ENCODE data around the gene WNT7B. TPM values are rescaled to one million over a fixed set of nuclear protein-coding genes. Genes with fewer than 3 reads are reported as not detected.

WNT7B gene
- polyA plus RNA-seq, 1 of the 3 experiments (the other 2 are of a cell fraction): 0.13 TPM

DNA sequence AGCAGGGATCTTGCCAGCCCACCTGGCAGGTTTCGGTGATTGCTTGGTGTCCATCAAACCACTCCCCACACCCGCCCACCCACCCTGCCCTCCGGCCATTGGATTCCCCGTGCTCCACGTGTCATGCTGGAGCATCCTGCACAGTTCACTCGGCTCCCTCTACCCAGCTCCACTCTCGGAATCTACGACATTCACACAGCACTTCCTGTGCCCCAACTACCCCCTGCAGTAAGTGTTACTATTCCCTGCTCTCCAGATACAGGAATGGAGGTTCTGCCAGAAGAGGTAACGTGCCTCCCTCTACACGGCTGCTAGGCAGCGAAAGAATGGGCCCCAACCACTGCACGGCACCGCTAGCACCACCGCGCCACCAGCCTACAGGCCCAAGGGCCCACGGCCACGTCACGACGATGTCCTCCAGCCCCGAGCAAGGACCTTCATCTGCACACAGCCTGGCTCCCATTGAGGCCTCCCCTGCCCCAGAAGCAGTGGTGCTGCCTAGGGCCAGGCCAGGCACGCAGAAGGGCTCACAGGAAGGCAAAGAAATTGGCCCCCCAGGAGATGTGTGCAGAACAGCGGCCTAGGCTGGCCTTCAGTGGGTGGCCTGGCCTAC lies 27.6 kb downstream of the WNT7B start:
- Histone ChIP-seq H3K4me2 (no peak overlapping the region), H3K4me1 (ENCODE audit: control insufficient read depth in 1 of 2, insufficient read depth in 2 of 2, low read depth in 1 of 2, low read length in 1 of 2) (no peaks in the 10 kb centered on the region), H3K9me2 (no peaks in the 10 kb centered on the region), H3K27ac (ENCODE audit: low read depth in 2 of 2, low read length in 1 of 2) (no peak overlapping the region), H3K27me3 (ENCODE audit: insufficient read depth) (peaks cover 8% of the 10 kb centered on the region; the same call in 1 of the 2 replicates), H3K79me2 (ENCODE audit: insufficient read depth) (no peaks in the 10 kb centered on the region), H3F3A (replicated peaks; ENCODE audit: insufficient read depth) (no peaks in the 10 kb centered on the region), H3K4me3 (ENCODE audit: low read depth in 2 of 2, low read length in 1 of 2) (no peak overlapping the region), H3K9me3 (no peaks in the 10 kb centered on the region), H2AFZ (ENCODE audit: low read depth) (no peak overlapping the region), H3K36me3 (replicated peaks in 1 of 2; ENCODE audit: control insufficient read depth in 1 of 2, insufficient read depth in 2 of 2, low read length in 1 of 2) (no peaks in the 10 kb centered on the region), H3K9ac (no peak overlapping the region), H4K20me1 (ENCODE audit: insufficient read depth) (no peaks in the 10 kb centered on the region)
- ChIA-PET CTCF (interaction anchor here (1.9 kb wide), 1 partner anchor 45 kb away, joined by 5 read pairs; no protein-coding TSS in a partner anchor), POLR2A (interaction anchor here (0.6 kb wide), 1 partner anchor 10 kb away, joined by 3 read pairs; no protein-coding TSS in a partner anchor)
- WGBS (ENCODE audit: low lambda C conversion rate): 88% methylated on average over 18 of the region's 22 CpGs
- no peak for DNase-seq
- TF ChIP-seq RXRA (IDR thresholded peaks at IDR 0.05; ENCODE audit: borderline replicate concordance, low read depth): no peak
- TF ChIP-seq, protein P1, sequence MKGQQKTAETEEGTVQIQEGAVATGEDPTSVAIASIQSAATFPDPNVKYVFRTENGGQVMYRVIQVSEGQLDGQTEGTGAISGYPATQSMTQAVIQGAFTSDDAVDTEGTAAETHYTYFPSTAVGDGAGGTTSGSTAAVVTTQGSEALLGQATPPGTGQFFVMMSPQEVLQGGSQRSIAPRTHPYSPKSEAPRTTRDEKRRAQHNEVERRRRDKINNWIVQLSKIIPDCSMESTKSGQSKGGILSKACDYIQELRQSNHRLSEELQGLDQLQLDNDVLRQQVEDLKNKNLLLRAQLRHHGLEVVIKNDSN (IDR thresholded peaks at IDR 0.05; ENCODE audit: borderline replicate concordance, low read depth): no peak
- TF ChIP-seq, protein P2, sequence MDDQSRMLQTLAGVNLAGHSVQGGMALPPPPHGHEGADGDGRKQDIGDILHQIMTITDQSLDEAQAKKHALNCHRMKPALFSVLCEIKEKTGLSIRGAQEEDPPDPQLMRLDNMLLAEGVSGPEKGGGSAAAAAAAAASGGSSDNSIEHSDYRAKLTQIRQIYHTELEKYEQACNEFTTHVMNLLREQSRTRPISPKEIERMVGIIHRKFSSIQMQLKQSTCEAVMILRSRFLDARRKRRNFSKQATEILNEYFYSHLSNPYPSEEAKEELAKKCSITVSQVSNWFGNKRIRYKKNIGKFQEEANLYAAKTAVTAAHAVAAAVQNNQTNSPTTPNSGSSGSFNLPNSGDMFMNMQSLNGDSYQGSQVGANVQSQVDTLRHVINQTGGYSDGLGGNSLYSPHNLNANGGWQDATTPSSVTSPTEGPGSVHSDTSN (IDR thresholded peaks at IDR 0.05): no peak
- no peak for TF ChIP-seq MEF2A (IDR thresholded peaks at IDR 0.05; ENCODE audit: borderline replicate concordance, low read depth)
- no peak for TF ChIP-seq SMC3 (IDR thresholded peaks at IDR 0.05; ENCODE audit: low read depth, low read length)
- TF ChIP-seq JUND (IDR thresholded peaks at IDR 0.05): no peak
- TF ChIP-seq GATA2 (CRISPR knock-in tag; IDR thresholded peaks at IDR 0.05): no peak
- no peak for TF ChIP-seq RCOR1 (IDR thresholded peaks at IDR 0.05; ENCODE audit: low read length)
- TF ChIP-seq NFIC (IDR thresholded peaks at IDR 0.05; ENCODE audit: borderline replicate concordance): no peak
- no peak for TF ChIP-seq YY1 (IDR thresholded peaks at IDR 0.05; ENCODE audit: low read depth)
- no peak for TF ChIP-seq CHD2 (IDR thresholded peaks at IDR 0.05; ENCODE audit: low read length, partially characterized antibody)
- TF ChIP-seq TCF12 (IDR thresholded peaks at IDR 0.05): no peak
- TF ChIP-seq TAF1 (IDR thresholded peaks at IDR 0.05; ENCODE audit: borderline replicate concordance, low read depth, low read length): no peak
- no peak for TF ChIP-seq POLR2AphosphoS5 (IDR thresholded peaks at IDR 0.05; ENCODE audit: low read depth, low read length)

DNA sequence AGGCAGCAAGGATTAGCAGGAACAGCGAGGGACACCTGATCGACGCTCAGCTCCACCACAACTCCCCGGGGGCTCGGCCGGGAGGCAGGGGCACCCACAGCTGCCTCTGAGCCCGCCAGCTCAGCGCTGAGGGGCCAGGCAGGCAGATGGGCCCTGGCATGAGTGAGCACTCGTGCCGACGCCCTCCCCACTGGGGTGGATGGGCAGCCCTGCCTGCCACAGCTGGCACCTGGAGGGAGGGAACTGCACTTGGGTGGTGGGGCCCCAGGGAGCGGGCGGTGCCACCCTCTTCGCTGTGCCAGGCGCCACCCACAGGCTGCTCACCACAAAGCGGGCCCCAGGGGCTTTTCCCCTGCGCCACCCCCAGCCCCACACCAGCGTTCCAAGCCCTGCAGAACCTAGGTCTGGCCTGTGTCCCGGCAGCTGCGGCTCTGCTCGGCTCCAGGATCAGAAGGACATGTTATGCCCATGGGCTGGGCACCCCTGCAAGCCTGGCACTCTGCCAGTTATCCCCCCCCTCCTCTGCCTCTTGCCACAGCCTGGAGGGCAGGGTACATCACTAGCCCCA lies 28.8 kb downstream of the WNT7B start:
- Histone ChIP-seq H3K9ac (no peak overlapping the region), H3K4me2 (no peak overlapping the region), H3K9me2 (no peaks in the 10 kb centered on the region), H4K20me1 (ENCODE audit: insufficient read depth) (no peaks in the 10 kb centered on the region), H3K27me3 (ENCODE audit: insufficient read depth) (no peaks in the 10 kb centered on the region), H3K36me3 (replicated peaks in 1 of 2; ENCODE audit: control insufficient read depth in 1 of 2, insufficient read depth in 2 of 2, low read length in 1 of 2) (no peaks in the 10 kb centered on the region), H3K27ac (ENCODE audit: low read depth in 2 of 2, low read length in 1 of 2) (no peak overlapping the region), H3K79me2 (ENCODE audit: insufficient read depth) (no peaks in the 10 kb centered on the region), H3F3A (replicated peaks; ENCODE audit: insufficient read depth) (no peaks in the 10 kb centered on the region), H2AFZ (ENCODE audit: low read depth) (no peak overlapping the region), H3K9me3 (no peaks in the 10 kb centered on the region), H3K4me3 (ENCODE audit: low read depth in 2 of 2, low read length in 1 of 2) (no peak overlapping the region), H3K4me1 (ENCODE audit: control insufficient read depth in 1 of 2, insufficient read depth in 2 of 2, low read depth in 1 of 2, low read length in 1 of 2) (no peaks in the 10 kb centered on the region)
- DNase-seq: peak; percentile 63
- ChIA-PET POLR2A (no interaction called here), CTCF (interaction anchor here (0.6 to 1.9 kb wide), 6 partner anchors 10 to 1695 kb away, joined by 3 to 7 read pairs (median 4); no protein-coding TSS in a partner anchor)
- 75% methylated on average over 7 of the region's 21 CpGs for WGBS (ENCODE audit: low lambda C conversion rate)
- TF ChIP-seq JUND (IDR thresholded peaks at IDR 0.05): no peak
- no peak for TF ChIP-seq RAD21 (IDR thresholded peaks at IDR 0.05; ENCODE audit: low read length)
- TF ChIP-seq, protein P3, sequence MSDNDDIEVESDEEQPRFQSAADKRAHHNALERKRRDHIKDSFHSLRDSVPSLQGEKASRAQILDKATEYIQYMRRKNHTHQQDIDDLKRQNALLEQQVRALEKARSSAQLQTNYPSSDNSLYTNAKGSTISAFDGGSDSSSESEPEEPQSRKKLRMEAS (IDR thresholded peaks at IDR 0.05; ENCODE audit: low read depth): no peak
- TF ChIP-seq, protein P4, sequence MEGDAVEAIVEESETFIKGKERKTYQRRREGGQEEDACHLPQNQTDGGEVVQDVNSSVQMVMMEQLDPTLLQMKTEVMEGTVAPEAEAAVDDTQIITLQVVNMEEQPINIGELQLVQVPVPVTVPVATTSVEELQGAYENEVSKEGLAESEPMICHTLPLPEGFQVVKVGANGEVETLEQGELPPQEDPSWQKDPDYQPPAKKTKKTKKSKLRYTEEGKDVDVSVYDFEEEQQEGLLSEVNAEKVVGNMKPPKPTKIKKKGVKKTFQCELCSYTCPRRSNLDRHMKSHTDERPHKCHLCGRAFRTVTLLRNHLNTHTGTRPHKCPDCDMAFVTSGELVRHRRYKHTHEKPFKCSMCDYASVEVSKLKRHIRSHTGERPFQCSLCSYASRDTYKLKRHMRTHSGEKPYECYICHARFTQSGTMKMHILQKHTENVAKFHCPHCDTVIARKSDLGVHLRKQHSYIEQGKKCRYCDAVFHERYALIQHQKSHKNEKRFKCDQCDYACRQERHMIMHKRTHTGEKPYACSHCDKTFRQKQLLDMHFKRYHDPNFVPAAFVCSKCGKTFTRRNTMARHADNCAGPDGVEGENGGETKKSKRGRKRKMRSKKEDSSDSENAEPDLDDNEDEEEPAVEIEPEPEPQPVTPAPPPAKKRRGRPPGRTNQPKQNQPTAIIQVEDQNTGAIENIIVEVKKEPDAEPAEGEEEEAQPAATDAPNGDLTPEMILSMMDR (IDR thresholded peaks at IDR 0.05): no peak
- TF ChIP-seq YY1 (IDR thresholded peaks at IDR 0.05; ENCODE audit: low read depth): no peak
- no peak for TF ChIP-seq FOXM1 (IDR thresholded peaks at IDR 0.05; ENCODE audit: low read depth)
- no peak for TF ChIP-seq MXI1 (IDR thresholded peaks at IDR 0.05; ENCODE audit: low read depth, low read length)
- TF ChIP-seq, protein P5, sequence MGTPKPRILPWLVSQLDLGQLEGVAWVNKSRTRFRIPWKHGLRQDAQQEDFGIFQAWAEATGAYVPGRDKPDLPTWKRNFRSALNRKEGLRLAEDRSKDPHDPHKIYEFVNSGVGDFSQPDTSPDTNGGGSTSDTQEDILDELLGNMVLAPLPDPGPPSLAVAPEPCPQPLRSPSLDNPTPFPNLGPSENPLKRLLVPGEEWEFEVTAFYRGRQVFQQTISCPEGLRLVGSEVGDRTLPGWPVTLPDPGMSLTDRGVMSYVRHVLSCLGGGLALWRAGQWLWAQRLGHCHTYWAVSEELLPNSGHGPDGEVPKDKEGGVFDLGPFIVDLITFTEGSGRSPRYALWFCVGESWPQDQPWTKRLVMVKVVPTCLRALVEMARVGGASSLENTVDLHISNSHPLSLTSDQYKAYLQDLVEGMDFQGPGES (IDR thresholded peaks at IDR 0.05; ENCODE audit: low read depth, low read length): no peak
- no peak for TF ChIP-seq SMC3 (IDR thresholded peaks at IDR 0.05; ENCODE audit: low read depth, low read length)
